Measurements from ENCODE around the gene ADNP. TPM values are rescaled to one million over a fixed set of nuclear protein-coding genes. Genes with fewer than 3 reads are reported as not detected.

The ADNP gene
- total and polyA plus RNA-seq, 2 of the 13 experiments (the other 11 are each of a cell fraction or from before 2014, with no cell fraction given), result 21.0 to 21.5 TPM

DNA sequence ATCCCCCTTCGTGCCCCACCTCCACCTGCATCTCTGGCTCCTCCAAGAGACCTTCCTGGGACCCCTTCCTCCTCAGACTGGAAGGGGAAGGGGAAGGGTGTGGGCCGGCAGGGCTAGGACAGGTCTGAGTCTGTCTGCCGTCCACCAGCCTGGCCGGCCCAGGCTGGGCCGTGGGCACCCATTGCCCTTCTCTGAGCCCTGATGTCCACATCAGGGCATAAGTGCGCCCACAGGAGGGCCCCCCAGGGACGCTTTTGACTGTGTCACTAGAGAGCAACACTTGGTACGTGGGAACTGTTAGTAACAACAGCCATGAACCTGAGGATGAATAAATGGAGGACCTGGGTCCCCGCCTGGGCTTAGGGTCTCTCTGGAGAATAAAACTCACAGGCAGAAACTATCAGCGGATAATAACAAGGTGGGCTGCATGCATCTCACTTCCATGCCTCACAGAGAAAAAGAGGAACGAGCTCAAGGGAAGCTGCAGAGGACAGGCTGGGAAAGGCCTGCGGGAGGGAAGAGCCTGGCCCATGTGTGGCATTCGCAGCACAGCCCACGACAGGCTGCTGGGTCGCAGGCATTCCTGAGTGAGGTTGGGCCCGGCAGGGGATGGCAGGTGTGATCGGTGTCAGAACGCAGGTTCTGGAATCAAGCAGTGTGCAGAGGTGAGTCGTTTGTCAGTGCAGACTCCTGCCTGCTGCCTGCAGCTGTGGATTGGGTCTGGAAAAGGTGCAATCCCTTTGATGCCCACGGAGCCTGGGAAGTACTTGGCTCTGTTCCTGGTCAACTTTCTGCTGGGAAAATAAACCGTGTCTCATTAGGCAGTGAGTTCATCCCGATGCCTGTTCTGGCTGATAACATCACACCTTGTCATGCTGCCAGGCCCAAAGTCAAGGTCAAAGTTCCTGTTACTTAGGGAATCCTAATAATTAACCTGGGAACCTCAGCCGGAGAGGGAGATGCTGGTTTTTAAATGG, 75.5 kb downstream of the ADNP start (continued):
- TF ChIP-seq, protein P1, sequence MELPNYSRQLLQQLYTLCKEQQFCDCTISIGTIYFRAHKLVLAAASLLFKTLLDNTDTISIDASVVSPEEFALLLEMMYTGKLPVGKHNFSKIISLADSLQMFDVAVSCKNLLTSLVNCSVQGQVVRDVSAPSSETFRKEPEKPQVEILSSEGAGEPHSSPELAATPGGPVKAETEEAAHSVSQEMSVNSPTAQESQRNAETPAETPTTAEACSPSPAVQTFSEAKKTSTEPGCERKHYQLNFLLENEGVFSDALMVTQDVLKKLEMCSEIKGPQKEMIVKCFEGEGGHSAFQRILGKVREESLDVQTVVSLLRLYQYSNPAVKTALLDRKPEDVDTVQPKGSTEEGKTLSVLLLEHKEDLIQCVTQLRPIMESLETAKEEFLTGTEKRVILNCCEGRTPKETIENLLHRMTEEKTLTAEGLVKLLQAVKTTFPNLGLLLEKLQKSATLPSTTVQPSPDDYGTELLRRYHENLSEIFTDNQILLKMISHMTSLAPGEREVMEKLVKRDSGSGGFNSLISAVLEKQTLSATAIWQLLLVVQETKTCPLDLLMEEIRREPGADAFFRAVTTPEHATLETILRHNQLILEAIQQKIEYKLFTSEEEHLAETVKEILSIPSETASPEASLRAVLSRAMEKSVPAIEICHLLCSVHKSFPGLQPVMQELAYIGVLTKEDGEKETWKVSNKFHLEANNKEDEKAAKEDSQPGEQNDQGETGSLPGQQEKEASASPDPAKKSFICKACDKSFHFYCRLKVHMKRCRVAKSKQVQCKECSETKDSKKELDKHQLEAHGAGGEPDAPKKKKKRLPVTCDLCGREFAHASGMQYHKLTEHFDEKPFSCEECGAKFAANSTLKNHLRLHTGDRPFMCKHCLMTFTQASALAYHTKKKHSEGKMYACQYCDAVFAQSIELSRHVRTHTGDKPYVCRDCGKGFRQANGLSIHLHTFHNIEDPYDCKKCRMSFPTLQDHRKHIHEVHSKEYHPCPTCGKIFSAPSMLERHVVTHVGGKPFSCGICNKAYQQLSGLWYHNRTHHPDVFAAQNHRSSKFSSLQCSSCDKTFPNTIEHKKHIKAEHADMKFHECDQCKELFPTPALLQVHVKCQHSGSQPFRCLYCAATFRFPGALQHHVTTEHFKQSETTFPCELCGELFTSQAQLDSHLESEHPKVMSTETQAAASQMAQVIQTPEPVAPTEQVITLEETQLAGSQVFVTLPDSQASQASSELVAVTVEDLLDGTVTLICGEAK (IDR thresholded peaks at IDR 0.05), result no peak
- TF ChIP-seq, protein P1 (CRISPR knock-in tag; IDR thresholded peaks at IDR 0.05), result 0 out of 2 replicates have a peak, but pooled peaks have one; percentile 12
- TF ChIP-seq ZNF678 (CRISPR knock-in tag; IDR thresholded peaks at IDR 0.05), result no peak
- 0 out of 2 replicates have a peak, but pooled peaks have one; percentile 54 for TF ChIP-seq ZBED4 (CRISPR knock-in tag; IDR thresholded peaks at IDR 0.05; ENCODE audit: borderline replicate concordance)
- TF ChIP-seq ZNF652 (CRISPR knock-in tag; IDR thresholded peaks at IDR 0.05; ENCODE audit: borderline replicate concordance, low read depth), result 0 out of 2 replicates have a peak, but pooled peaks have one; percentile 13
- no peak for TF ChIP-seq BHLHE40 (IDR thresholded peaks at IDR 0.05; ENCODE audit: low read length)
- TF ChIP-seq TMF1 (CRISPR knock-in tag; IDR thresholded peaks at IDR 0.05; ENCODE audit: low read depth), result no peak
- no peak for TF ChIP-seq ATRX (CRISPR knock-in tag; IDR thresholded peaks at IDR 0.05; ENCODE audit: borderline replicate concordance)
- no peak for TF ChIP-seq AFF4 (CRISPR knock-in tag; IDR thresholded peaks at IDR 0.05)

Measured in HepG2 (cell line).